HG02943 (cell line): ENCODE results near the gene PRICKLE1.

Experiments used
- ATAC-seq: cut with Tn5 transposase; IDR thresholded peaks from one replicate; pipeline ENCODE4 v1.9.1; 2021; ENCODE audit warnings: mild to moderate bottlenecking, low read depth, moderate library complexity; ENCODE audit not compliant: unreplicated experiment

PRICKLE1 gene

GRCh38 chr12:42502682-42503081 is 86.9 kb downstream of the PRICKLE1 start:
- ATAC-seq, result no peak

GRCh38 chr12:42498549-42499247 is 90.8 kb downstream of the PRICKLE1 start:
- no peak for ATAC-seq

- no peak for ATAC-seq
Observed at GRCh38 chr12:42496886-42497285, 92.7 kb downstream of the PRICKLE1 start.

GRCh38 chr12:42495244-42495643 is 94.3 kb downstream of the PRICKLE1 start:
- no peak for ATAC-seq

- no peak for ATAC-seq
Observed at GRCh38 chr12:42492267-42492666, 97.3 kb downstream of the PRICKLE1 start.

- no peak for ATAC-seq
Observed at GRCh38 chr12:42490261-42490842, 99.2 kb downstream of the PRICKLE1 start.

- ATAC-seq, result no peak
Observed at GRCh38 chr12:42486407-42486806, 103.1 kb downstream of the PRICKLE1 start.

- no peak for ATAC-seq
Observed at GRCh38 chr12:42485823-42486222, 103.7 kb downstream of the PRICKLE1 start.

- no peak for ATAC-seq
Observed at GRCh38 chr12:42484996-42485395, 104.5 kb downstream of the PRICKLE1 start.

- peak; percentile 33 for ATAC-seq
Observed at GRCh38 chr12:42483521-42483790, 106.1 kb downstream of the PRICKLE1 start.

GRCh38 chr12:42482748-42483520 is 106.6 kb downstream of the PRICKLE1 start:
- ATAC-seq, result peak; percentile 71

GRCh38 chr12:42482041-42482747 is 107.4 kb downstream of the PRICKLE1 start:
- no peak for ATAC-seq

- ATAC-seq, result no peak
Observed at GRCh38 chr12:42481368-42481767, 108.2 kb downstream of the PRICKLE1 start.

GRCh38 chr12:42477941-42478340 is 111.6 kb downstream of the PRICKLE1 start:
- no peak for ATAC-seq

GRCh38 chr12:42475106-42475505 is 114.4 kb downstream of the PRICKLE1 start:
- ATAC-seq, result peak; percentile 47

- ATAC-seq, result no peak
Observed at GRCh38 chr12:42474391-42474790, 115.2 kb downstream of the PRICKLE1 start.

GRCh38 chr12:42473561-42473960 is 116.0 kb downstream of the PRICKLE1 start:
- no peak for ATAC-seq

- ATAC-seq, result no peak
Observed at GRCh38 chr12:42473130-42473529, 116.4 kb downstream of the PRICKLE1 start.

GRCh38 chr12:42472376-42472775 is 117.2 kb downstream of the PRICKLE1 start:
- ATAC-seq, result no peak

- peak; percentile 96 for ATAC-seq
Observed at GRCh38 chr12:42469355-42470175, 120.0 kb downstream of the PRICKLE1 start.
